Measurements from ENCODE around the gene TACC2.
"Not testable (repeated sequence)": the region's sequence is repeated elsewhere in the genome, so short reads cannot be mapped to it uniquely, and the experiment has no call there.

TACC2 gene

DNA sequence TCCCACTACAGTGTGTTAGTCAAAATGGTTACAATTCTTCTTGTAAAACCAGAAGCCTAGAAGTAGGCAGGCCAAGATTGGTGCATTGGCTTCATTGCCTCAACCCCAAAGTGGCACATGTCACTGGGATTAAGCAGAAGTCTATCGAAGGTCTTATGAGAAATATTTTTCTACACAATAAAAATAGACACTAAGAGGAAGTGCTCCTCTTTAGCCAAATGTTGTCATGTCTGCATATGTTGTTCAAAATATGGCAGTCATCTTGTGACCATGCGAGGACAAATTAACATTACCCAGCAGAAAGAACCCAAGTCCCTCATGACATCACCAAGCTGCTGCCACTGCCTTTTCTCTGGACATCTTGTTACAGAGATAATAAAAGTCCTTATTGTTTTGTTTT, 7.6 kb upstream of the TACC2 start:
- DNase-seq: no peak

DNA sequence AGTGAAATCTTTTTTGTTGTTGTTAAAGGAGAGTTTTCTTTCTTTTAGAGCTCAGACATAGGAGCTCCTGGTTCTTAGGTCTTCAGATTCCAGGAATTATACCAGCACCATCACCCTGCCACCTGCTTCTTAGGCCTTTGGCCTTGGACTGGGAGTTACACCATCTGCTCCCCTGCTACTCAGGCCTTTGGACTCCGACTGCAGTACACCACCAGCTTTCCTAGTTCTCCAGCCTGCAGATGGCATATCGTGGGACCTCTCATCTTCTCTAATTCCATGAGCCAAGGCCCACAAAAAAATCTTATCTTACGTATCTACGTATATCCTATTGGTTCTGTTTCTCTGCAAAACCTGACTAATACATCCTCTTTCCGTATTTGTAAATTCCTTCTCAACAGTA, 5.1 kb upstream of the TACC2 start:
- no peak for DNase-seq

DNA sequence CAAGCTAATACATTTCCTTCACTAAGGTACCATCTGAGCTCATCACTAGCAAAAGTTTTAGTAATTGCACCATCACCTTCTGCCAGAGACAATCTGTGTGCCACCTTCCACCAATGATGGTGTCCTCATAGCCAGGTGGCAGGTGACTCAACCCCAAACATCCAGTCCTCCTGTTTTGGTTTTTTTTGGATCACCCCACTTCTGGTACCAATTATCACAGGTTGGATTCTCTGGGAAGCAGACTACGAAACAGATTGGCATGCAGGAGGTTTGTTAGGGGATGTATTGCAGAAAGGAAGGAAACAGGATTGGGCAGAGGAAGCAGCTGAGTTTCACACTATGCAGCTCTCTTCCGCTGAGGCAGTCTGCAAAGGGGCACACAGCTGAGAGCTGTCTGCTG, 4.5 kb upstream of the TACC2 start:
- DNase-seq: no peak

DNA sequence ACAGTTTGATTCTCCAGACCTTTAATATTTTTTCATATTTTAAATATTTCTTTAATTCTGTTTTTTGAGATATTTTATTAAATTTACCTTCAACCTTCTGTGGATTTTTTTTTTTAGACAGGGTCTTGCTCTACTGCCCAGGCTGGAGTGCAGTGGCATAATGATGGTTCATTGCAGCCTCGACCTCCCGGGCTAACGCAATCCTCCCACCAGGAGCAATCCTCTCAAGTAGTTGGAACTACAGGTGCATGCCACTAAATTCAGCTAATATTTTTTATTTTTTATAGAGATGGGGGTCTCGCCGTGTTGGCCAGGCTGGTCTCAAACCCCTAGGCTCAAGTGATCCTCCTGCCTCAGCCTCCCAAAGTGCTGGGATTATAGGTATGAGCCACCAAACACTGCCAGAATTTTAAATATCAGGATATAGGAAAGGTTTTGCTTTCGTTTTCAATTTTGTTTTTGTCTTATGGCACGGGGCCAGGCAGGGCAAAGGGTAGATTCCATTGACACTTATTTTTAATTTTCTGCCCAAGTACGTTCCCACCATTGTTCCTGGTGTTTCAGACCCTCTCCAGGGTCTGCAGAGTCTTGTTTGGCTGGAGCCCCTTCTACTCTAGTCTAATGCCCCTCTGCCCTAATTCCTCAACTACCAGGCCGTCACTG, 1.2 kb downstream of the TACC2 start:
- no peak for DNase-seq

DNA sequence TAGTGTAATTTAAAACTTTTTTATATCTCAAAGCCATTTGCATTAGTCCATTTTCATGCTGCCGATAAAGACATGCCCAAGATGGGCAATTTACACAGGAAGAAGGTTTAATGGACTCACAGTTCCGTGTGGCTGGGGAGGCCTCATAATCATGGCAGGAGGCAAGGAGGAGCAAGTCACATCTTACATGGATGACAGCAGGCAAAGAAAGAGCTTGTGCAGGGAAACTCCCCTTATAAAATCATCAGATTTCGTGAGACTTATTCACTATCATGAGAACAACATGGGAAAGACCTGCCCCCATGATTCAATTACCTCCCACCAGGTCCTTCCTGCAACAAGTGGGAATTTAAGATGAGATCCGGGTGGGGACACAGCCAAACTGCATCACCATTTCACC, 2.8 kb downstream of the TACC2 start:
- not testable (repeated sequence) for DNase-seq

DNA sequence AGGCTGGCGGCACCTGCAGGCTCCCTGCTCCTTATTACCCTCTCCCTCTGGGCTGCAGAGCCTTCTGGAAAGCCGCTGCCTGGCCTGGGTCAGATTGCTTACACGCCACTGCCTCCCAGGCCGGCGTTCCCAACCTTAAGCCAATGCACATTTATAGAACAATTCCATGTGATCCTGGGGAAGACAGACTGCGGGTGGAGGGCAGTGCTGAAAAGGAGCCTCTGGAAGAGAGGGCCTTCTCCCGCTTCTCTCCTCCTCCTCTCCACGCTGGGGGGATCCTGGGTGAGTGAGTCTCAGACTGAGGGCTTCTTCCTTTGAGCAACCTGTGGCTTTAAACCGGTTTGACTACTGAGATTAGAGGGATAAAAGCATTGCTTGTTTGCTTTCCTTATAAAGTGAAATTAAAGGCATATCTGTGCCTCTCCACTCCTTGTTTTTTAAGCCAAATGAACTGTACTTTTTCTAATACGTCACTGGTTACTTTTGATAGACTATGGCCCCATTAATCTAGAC, 5.5 kb downstream of the TACC2 start:
- no peak for DNase-seq

DNA sequence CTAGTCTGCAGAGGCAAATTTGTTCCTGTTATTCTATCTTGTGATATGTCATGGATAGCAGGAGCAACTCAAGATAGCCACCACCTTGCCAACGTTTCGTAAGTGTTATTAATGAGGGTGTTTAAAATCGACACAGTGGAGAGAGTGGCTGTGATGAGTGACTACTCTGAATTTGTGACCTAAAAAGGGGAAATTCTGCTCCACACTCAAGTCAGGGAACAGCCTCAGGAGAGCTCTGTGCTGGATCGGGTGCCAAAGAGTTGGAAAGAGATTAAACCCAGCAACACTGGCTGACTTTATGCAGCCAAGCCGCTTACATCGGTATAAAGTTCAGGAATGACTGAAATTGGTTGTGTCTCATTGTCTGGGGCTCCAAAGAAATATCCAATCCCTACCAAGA, 9.5 kb downstream of the TACC2 start:
- DNase-seq: no peak

DNA sequence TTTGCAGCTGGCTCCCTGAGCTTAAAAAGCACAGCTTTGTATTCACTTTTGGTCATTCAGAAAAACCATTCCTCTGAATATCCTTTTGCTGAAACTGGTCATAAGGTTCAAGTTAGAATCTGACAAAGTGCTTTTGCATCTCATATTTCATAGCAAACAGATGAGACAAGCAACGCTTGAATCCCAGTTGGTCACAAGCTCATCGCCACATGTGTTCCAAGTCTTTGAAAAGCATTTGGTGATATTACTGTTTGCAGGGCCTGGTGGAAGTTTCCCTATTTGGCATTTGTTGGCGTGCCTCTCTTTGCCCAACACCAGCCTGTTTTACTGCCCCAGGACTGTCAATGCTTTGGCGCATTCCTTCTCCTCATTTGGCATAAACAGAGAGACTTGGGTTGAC, 10.3 kb downstream of the TACC2 start:
- DNase-seq: no peak

DNA sequence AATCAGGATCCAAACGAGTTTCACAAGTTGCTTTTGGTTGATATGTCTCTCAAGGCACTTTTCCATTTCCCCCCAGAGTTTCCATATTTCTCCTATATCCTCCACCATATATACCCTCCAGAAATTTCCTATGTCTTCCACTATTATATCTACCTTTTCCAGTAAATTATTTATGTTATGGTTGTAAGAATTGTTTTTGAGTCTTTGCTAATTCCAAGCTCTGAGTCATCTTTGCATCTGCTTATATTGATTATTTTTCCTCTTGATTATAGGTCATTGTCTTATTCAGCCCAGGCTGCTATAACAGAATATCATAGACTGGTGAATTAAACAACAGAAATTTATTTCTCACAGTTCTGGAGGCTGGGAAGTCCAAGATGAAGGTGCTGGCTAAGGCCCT, 12.7 kb downstream of the TACC2 start:
- no peak for DNase-seq

DNA sequence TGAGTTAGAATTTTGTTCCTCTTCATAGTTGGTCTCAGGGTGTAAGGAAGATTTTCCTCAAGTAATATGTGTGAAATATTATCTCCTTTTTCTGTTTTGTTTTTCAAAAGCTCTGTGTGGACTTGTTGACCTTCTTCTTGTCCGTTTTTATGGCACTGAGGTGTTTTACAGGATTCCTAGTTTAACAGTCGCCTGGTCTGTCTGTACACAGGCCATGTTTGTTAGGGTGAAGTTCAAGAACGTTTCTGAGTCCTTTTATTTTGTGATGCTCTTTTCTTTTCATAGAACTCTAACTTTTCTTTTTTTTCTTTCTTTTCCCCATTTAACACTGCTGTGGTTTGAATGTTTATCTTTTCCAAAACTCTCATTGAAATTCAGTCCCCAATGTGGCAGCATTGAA, 18.5 kb downstream of the TACC2 start:
- DNase-seq: no peak

DNA sequence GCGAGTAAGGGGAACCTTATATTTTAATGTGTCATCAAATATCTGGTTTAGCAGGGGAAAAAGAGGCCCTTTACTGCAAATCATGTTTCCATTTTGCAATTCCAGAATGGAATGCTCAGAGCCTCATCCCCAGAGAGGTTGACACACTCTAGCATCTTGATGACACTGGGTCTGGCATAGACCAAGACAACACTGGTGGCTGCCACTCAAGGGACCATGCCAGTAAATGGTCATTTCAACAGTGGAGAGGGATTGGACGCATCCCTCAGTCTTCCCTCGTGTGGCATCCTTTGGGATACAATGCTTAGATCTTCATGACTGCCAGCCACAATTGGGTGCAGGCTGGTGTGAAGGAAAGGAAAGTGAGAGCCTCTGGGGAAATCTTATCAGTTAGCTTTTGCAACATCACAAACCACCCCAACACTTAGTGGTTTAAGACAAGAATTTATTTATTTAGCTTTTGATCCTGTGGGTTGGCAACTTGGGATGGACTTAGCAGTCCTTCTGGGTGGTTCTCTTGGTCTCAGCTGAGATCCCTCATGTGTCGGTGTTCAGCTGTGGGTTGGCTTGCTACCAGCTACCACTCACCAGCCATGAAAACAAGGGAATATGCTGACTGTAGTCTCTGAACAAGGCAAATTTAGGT, 21.6 kb downstream of the TACC2 start:
- no peak for DNase-seq

DNA sequence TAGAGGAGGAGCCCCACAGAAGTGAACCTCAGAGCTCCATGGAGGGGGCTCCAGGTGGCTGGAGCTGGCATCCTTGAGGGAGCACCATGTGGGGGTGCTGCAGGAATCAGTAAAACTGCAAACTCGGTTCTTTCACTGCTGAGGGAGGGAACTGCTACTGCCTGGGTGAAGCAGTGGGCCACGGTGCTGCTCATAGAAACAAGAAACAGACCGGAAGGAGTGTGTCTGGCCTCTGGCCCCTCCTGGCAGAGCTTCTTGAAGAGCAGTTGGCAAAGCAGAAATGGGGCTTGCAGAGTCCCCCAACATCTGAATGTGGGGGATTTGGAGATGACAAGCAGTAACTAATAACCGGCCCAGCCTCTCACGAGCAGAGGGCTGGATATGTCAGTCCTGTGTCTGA, 23.8 kb downstream of the TACC2 start:
- DNase-seq: no peak

DNA sequence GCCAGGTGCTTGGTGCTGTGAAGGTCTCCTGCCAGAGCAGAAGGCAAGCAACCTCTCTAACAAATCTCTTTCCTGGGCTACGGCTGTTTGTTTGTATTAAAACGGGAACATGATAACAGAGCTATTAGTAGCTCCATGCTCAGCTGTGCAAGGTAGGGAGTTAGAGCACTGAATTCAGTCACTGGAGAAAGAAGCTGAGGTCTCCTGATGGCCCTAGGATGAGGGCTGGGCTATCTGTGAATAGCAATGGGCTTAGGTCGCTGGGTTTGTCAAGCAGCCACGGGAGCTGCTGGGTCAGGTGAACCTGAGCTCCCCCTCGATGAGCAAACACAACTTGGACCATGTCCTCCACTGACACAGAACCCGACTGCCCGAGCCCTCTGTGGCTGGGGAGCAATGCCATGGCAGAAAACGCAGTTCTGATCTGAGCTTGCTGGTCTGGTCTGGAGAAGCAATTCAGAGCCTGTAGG, 24.4 kb downstream of the TACC2 start:
- DNase-seq: no peak

DNA sequence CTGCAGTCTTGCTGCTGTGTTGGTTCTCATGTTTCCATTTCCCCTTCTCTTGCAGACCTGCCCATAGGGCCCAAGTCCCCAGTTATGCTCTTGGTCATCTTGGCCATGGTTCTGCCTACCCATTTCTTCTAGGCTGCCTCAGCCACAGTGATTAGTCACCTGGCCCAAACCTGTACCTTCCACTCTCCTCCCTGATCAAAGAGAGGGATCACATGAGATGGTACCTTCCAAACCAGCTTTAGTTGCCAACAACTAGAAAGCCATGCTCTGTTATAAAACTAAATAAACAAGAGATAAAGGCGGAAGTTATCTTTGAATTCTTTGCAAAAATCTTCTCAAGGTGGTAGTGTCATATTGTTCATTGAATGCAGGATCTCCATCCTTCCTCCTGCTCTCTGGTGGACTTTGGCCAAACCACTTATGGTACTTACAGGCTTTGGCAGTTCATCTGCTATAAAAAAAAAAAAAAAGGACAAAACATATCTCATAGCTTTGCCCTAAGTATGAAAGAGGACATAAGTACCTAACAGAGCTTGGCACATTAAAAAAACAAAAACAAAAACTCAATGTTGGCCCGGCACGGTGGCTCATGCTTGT, 25.8 kb downstream of the TACC2 start:
- no peak for DNase-seq

DNA sequence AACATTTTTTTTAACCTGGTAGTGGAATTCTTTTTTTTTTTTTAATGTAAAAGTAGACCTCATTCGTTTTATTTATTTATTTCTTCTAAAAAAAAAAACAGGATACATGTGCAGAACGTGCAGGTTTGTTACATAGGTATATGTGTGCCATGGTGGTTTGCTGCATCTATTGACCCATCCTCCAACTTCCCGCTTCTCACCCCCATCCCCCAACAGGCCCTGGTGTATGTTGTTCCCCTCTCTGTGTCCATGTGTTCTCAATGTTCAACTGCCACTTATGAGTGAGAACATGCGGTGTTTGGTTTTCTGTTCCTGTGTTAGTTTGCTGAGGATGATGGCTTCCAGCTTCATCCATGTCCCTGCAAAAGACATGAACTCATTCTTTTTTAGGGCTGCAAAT, 29.0 kb downstream of the TACC2 start:
- not testable (repeated sequence) for DNase-seq

DNA sequence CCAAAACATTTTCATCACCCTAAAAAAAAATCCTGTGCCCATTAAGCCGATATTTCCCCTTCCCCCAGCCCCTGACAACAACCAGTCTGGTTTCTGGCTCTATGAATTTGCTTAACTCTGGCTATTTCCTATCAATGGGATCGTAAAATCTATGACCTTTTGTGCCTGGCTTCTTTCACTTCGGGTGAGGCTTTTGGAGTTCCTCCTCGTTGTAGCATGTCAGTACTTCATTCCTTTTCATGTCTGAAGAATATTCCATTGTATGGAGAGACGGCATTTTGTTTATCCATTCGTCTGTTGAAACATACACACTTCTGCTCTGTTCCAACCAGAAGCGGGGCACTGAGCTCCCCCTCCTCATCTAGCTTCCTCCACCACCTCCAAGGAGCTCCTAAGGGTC, 29.5 kb downstream of the TACC2 start:
- no peak for DNase-seq

DNA sequence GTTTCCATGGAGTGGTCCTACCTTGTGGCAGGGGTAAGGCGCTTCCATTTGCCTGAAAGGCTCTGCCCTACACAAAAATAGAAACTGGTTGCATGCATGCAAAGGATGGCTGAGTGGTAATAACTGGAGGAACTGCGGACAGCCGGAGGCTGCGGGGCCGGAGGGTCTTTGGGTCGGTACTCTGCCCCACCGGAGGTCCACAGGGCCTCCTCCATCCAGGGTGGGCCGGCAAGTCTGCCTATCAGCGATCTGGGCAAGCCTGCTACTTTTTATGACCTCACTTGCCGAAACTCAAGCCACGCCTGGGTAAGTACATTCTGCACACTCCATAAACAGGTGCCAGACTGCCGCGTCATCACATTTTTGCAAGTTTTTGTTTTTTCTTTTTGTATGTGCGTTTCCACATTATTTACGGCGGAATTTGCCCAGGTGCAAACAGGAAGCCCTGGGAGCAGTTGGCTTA, 30.0 kb downstream of the TACC2 start:
- no peak for DNase-seq

DNA sequence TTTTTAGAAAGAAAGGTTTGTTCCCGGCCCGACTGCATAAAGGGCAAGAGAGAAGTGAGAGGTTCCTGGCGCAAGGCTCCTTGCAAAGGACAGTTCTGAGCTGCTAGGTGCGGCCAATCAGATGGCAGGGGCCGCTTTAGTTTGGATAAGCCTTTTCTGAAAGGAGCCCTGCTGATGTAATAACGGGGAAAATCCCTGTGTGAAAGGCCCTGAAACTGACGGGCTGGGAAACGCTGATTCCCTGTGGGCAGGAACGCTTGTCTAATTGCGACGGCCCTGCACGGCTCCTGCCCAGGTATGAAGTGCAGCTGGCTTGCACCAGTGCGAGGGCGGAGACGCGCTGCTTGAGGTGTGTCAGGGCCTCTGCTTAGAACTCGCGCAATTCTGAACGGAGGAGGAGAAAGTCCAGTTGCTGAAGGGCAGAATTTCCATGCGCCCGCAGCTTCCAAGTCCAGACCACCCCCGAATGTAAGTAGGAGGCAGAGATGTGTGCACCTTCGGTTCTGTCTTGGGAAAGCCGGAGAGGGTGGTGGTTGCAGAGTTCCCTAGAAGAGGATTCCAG, 30.5 kb downstream of the TACC2 start:
- DNase-seq: no peak

DNA sequence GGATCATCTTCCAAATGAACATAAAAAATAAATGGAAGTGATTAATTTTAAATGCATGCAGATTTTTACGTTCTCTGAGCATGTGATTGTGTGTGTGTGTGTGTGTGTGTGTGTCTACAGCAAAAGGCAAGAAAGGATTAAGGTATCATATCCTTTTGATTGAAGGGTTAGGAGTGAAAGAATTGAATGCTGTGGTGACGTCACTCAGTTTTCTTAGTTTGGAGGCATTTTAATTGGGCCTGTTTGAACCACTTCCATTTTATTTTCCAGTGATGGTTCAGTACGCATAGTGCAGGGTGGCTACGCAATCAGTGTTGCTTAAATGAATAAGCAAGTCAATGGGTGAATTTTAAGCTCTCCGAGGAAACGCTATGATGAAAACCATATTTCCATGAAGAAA, 31.3 kb downstream of the TACC2 start:
- DNase-seq: no peak

DNA sequence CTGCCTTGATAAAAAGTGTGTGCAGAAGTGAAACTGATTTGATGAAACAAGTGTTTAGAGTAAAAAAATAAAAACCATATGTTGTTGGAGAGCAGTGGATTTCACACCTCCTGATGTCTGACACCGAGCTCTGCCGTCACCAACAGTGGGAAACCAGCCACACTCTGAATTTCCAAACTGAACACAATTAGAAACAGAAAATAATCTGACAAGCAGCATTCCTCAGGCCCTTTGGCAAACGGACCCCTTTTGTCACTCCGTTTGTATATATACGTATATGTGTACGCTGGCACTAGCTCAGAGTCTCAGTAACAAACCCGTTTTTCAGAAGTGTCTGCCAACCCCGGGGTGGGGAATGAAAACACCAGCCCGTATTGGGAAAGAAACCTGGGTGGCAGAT, 32.4 kb downstream of the TACC2 start:
- DNase-seq: no peak

DNA sequence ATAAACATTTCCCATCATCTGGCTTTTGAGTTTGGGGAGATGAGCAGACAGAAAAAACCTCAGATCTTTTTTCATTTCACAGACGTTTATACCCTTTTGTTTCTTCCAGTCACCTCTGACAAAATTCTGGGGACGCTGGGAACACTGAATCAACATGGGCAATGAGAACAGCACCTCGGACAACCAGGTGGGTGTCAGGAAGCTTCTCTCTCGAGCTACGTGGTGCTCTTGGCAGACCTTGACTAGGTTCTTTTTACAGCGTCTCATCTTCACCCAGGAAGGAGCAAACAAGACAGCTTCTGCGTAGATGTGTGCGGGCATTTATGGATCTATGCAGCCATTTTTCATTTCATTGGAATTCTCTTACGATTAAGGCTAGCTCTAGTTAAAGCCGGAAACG, 32.9 kb downstream of the TACC2 start:
- DNase-seq: no peak

DNA sequence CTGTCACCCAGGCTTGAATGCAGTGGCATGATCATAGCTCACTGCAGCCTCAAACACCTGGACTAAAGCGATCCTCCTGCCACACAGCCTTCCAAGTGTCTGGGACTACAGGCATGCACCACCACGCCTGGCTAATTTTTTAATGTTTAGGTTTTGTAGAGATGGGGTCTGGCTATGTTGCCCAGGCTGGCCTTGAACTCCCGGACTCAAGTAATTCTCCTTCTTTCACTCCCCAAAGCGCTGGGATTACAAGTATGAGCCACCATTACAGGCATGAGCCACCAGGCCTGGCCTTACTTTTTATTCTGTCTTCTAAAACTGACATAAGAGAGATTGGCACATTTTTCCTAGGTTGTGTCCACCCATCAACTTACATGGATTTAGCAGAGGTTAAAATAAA, 33.3 kb downstream of the TACC2 start:
- DNase-seq: no peak

DNA sequence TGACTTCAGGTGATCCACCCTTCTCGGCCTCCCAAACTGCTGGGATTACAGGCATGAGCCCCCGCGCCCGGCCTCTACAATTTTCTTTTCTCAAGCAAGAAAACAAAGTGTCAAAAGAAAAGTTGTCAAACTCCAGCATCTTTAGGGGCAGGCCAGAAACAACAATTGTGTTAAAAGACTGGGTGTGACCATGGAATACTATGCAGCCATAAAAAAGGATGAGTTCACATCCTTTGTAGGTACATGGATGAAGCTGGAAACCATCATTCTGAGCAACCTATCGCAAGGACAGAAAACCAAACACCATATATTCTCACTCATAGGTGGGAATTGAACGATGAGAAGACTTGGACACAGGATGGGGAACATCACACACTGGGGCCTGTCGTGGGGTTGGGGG, 34.3 kb downstream of the TACC2 start:
- DNase-seq: not testable (repeated sequence)

Measured in activated CD4-positive, alpha-beta T cell treated with anti-CD3 and anti-CD28 coated beads for 1 hour (primary cell).